Activated CD8-positive, alpha-beta memory T cell treated with anti-CD3 and anti-CD28 coated beads, Interleukin-2, amount 10 ng/mL, durations not matched to agents 7 days and 5 days (primary cell): ENCODE measurements around the gene TDRD1. TPM values are rescaled to one million over a fixed set of nuclear protein-coding genes. Genes with fewer than 3 reads are reported as not detected.

Source experiments
- ATAC-seq: fragments of 150-1000 bp; cut with Tn5 transposase; one replicate; pipeline ENCODE4 v1.10.0; 2021; ENCODE audit warnings: moderate library complexity
- CTCF ChIA-PET: fragments of 350-600 bp; sonication (Branson Sonifier 250); formaldehyde crosslinking; loops from one replicate; lab custom pipeline; 2021; ENCODE audit warnings: antibody characterized with exemption; lab: Charles Lee
- DNase-seq: peaks from one replicate; pipeline ENCODE4 v3.0.0-alpha.2; 2020
- H3K27ac Mint-ChIP-seq: one replicate; pipeline ENCODE4 v1.8.0; 2021; ENCODE audit warnings: mild to moderate bottlenecking, mixed read lengths
- H3K27me3 Mint-ChIP-seq: one replicate; pipeline ENCODE4 v1.8.0; 2021; ENCODE audit warnings: mixed read lengths
- H3K36me3 Mint-ChIP-seq: one replicate; pipeline ENCODE4 v1.8.0; 2021; ENCODE audit warnings: mild to moderate bottlenecking, mixed read lengths
- H3K4me1 Mint-ChIP-seq: one replicate; pipeline ENCODE4 v1.8.0; 2021; ENCODE audit warnings: mixed read lengths
- H3K4me3 Mint-ChIP-seq: one replicate; pipeline ENCODE4 v1.8.0; 2021; ENCODE audit warnings: mild to moderate bottlenecking, moderate library complexity, mixed read lengths
- H3K9me3 Mint-ChIP-seq: one replicate; pipeline ENCODE4 v1.8.0; 2022; ENCODE audit warnings: low read depth, mixed read lengths
- total RNA-seq, 2 experiments: library from RNA; stranded (reverse); gene quantifications; one replicate each; pipeline ENCODE4 v1.2.3, GENCODE V29; 2021

The TDRD1 gene
- total RNA-seq, 2 experiments from 2014 or later: 0.05 to 0.15 TPM

DNA sequence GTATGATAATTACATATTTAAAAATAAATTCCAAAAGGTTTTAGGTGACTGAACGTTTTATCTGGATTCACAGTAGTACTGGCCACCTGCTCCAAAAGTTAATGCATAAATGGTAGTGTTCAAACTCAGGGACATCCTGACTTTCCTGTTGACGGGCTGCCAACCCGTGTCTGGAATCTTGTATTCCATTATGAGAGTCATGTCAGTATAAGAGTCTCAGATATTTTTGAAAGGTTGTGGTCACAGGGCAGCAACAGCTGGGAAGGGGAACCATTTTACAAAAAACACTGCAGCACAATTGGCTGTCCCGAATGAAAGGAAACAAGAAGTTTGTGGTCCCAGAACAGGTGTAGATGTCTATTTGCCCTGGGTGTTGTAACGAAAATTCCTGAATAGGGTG lies 2.8 kb downstream of the TDRD1 start:
- Mint-ChIP-seq H3K36me3 (no peaks in the 10 kb centered on the region), H3K4me3 (no peak overlapping the region), H3K27me3 (peaks cover 10% of the 10 kb centered on the region), H3K4me1 (peaks cover 4% of the 10 kb centered on the region), H3K9me3 (no peaks in the 10 kb centered on the region), H3K27ac (no peak overlapping the region)
- CTCF ChIA-PET: no interaction called here
- DNase-seq: no peak
- ATAC-seq: no peak

DNA sequence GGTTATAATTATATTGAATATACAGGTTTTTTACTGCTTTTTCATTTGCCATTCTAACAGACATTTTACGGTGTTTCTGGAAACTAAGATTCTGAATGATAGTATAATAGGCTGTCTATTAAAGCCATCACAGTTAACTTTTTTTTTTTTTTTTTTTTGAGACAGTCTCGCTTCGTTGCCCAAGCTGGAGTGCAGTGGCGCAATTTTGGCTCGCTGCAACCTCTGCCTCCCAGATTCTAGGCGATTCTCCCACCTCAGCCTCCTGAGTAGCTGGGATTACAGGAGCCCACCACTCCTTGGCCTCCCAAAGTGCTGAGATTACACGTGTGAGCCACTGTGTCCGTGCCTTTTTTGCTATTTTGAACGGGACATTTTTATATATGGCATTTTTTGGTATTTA lies 4.4 kb downstream of the TDRD1 start:
- H3K4me1 Mint-ChIP-seq: peaks cover 4% of the 10 kb centered on the region
- H3K4me3 Mint-ChIP-seq: no peak overlapping the region
- no peaks in the 10 kb centered on the region for H3K36me3 Mint-ChIP-seq
- no peaks in the 10 kb centered on the region for H3K9me3 Mint-ChIP-seq
- CTCF ChIA-PET: no interaction called here
- ATAC-seq (no peak), DNase-seq (no peak)
- peaks cover 22% of the 10 kb centered on the region for H3K27me3 Mint-ChIP-seq
- no peak overlapping the region for H3K27ac Mint-ChIP-seq

DNA sequence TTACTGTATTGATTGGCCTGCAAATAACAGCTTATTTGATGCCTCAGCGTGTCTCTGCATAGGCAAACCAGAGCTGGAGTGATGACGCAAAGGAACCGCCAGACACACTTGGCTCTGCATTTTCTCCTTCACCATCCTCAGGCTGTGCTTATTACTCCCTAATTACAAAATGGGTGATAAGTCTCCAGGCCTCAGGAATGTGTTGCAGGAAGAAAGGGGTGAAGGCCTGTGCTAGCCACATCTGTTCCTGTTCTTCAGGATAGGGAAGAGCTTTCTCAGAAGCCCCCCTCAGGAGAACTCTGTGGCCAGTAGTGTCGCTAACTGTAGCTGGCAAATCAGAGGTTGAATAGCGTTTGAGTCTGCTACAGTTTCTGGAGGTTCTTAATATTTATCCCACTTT lies 5.1 kb downstream of the TDRD1 start:
- Mint-ChIP-seq H3K27ac (no peak overlapping the region), H3K9me3 (no peaks in the 10 kb centered on the region), H3K36me3 (no peaks in the 10 kb centered on the region), H3K4me1 (peaks cover 4% of the 10 kb centered on the region), H3K4me3 (no peak overlapping the region), H3K27me3 (peaks cover 24% of the 10 kb centered on the region)
- no peak for DNase-seq
- CTCF ChIA-PET: no interaction called here
- no peak for ATAC-seq

DNA sequence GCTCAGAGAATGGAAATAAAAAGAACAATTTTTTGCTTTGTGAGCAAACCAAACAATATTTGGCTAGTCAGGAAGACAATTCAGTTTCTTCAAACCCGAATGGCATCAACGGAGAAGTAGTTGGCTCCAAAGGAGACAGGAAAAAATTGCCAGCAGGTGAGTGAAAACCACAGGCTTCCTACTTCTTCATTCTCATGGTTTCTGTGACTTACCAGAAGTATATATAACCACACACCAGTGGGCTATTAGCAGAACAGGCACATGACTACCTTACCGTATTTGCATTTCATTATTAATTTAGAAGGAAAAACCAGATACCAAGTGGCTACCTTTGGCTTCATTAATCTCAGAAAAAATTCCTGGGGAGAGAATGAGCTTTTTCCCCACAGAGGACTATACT lies 8.8 kb downstream of the TDRD1 start:
- Mint-ChIP-seq H3K4me1 (no peaks in the 10 kb centered on the region), H3K27me3 (peaks cover 45% of the 10 kb centered on the region), H3K9me3 (no peaks in the 10 kb centered on the region), H3K27ac (no peak overlapping the region), H3K4me3 (no peak overlapping the region), H3K36me3 (no peaks in the 10 kb centered on the region)
- DNase-seq (no peak), ATAC-seq (no peak)
- CTCF ChIA-PET: no interaction called here

DNA sequence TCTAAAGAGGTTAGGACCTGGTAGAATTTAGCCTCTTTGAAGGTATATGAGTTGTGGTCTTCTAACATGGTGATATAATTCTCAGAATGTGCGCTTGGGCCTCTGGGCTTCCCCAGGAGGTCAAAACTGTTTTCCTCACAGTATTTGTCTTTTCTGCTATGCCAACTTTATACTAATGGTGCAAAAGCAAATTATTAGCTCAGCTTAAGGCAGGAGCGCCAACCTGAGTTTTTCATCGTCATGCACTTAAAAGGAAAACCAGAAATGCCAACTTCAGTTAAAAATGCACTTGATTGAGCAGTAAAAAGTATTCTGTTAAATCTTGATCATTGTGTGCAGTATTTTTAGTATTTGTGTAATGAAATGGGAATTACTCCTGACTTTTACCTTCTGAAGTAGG lies 9.7 kb downstream of the TDRD1 start:
- CTCF ChIA-PET: no interaction called here
- no peaks in the 10 kb centered on the region for H3K9me3 Mint-ChIP-seq
- no peak overlapping the region for H3K27ac Mint-ChIP-seq
- H3K4me1 Mint-ChIP-seq: no peaks in the 10 kb centered on the region
- peaks cover 54% of the 10 kb centered on the region for H3K27me3 Mint-ChIP-seq
- no peak for ATAC-seq
- DNase-seq: no peak
- no peak overlapping the region for H3K4me3 Mint-ChIP-seq
- H3K36me3 Mint-ChIP-seq: no peaks in the 10 kb centered on the region

DNA sequence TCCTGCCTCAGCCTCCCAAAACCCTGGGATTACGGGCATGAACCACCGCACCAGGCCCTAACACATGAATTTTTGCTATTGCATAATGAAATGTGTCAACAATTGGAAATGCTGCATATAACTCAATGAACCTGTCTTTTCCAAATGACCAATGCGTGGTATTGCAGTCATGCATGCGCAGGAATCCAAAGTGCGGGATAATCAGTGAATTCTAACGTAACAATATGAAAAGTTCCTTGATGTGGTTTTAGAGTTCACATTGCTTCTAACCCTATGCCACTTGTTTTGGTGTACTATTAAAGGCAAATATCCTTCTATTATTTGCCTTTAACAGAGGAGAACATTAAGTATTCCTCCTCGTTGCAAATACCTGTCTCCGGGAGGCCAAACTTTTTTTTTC lies 10.5 kb downstream of the TDRD1 start:
- peaks cover 2% of the 10 kb centered on the region for H3K4me1 Mint-ChIP-seq
- DNase-seq (no peak), ATAC-seq (no peak)
- H3K27ac Mint-ChIP-seq: no peak overlapping the region
- H3K9me3 Mint-ChIP-seq: no peaks in the 10 kb centered on the region
- H3K36me3 Mint-ChIP-seq: no peaks in the 10 kb centered on the region
- H3K27me3 Mint-ChIP-seq: peaks cover 59% of the 10 kb centered on the region
- H3K4me3 Mint-ChIP-seq: no peak overlapping the region
- CTCF ChIA-PET: no interaction called here

DNA sequence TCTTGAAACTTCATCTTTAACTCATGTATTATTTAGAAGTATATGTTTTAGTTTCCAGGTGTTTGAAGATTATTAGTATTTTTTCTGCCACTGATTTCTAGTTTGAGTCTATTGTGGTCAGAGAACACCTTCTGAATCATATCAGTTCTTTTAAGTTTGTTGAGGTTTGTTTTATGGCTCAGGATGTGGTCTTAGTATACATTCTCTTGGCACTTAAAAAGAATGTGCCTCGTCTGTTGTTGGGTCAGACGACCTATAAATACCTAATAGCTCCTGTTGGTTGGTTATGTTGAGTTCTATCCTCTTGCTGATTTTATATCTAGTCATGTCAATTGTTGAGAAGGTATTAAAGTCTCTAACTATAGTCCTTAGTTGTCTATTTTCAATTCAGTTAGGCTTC lies 15.9 kb downstream of the TDRD1 start:
- H3K27me3 Mint-ChIP-seq: peaks cover 80% of the 10 kb centered on the region
- H3K4me3 Mint-ChIP-seq: no peak overlapping the region
- no peak overlapping the region for H3K27ac Mint-ChIP-seq
- H3K36me3 Mint-ChIP-seq: no peaks in the 10 kb centered on the region
- DNase-seq (no peak), ATAC-seq (peak; percentile 83)
- H3K4me1 Mint-ChIP-seq: peaks cover 17% of the 10 kb centered on the region
- no peaks in the 10 kb centered on the region for H3K9me3 Mint-ChIP-seq
- CTCF ChIA-PET: no interaction called here

DNA sequence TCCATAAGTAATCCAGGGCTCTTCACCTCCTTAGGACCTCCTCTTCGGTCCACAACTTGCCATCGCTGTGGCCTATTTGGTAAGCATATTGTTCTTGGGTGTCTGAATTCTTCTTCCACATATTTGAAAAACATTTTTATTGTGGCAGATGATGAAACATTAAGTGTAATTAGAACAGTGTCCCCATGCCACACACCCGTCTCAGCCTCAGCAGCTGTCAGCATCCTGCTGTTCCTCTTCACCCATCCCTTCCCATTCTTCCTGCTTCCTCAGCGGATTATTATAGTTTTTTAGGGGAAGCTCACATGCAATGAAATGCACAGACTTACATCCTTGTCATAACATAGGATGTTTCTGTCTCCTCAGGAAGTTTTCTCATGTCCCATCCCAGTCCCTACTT lies 20.1 kb downstream of the TDRD1 start:
- ATAC-seq (no peak), DNase-seq (no peak)
- H3K27me3 Mint-ChIP-seq: peaks cover 81% of the 10 kb centered on the region
- H3K27ac Mint-ChIP-seq: no peak overlapping the region
- H3K9me3 Mint-ChIP-seq: no peaks in the 10 kb centered on the region
- peaks cover 20% of the 10 kb centered on the region for H3K4me1 Mint-ChIP-seq
- CTCF ChIA-PET: no interaction called here
- no peaks in the 10 kb centered on the region for H3K36me3 Mint-ChIP-seq
- H3K4me3 Mint-ChIP-seq: no peak overlapping the region

DNA sequence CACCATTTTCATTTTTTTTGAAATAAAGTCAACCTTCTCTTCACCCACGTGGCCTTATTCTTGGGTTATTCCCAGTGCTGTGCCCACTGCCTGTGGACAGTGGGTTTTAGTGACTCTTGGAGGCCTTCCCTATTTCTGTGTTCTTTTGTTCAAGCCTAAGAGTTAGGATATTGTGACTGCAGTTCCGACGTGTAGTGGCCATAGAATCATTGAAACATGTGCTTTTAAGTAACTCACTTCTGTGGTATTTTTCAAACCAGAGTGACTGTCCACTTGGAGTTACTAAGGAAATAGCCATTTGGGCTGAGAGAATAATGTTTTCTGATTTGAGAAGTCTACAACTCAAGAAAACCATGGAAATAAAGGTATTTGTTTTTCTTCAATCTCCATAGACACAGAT lies 23.7 kb downstream of the TDRD1 start:
- CTCF ChIA-PET: no interaction called here
- DNase-seq (no peak), ATAC-seq (no peak)
- Mint-ChIP-seq H3K27me3 (peaks cover 59% of the 10 kb centered on the region), H3K4me1 (peaks cover 3% of the 10 kb centered on the region), H3K9me3 (no peaks in the 10 kb centered on the region), H3K27ac (no peak overlapping the region), H3K36me3 (no peaks in the 10 kb centered on the region), H3K4me3 (no peak overlapping the region)

DNA sequence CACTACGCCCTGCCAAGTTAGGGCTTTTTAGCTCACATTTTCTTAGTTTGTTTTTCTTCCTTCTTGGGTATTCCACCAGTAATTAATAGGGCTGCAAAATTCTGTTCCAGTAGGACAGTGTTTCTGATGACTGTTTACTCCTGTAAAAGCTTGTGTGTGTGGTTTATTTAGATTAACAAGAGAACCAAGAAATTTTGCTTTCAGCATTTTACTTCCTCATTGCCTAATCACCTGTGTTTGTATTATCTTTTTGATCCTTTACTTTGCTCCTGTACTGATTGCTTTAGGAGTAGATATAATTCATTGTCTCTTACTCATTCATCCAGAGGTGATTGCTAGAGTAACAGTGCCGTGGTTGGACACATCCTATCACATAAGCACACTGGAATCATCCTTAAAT lies 27.7 kb downstream of the TDRD1 start:
- H3K27ac Mint-ChIP-seq: no peak overlapping the region
- CTCF ChIA-PET: no interaction called here
- no peak for ATAC-seq

DNA sequence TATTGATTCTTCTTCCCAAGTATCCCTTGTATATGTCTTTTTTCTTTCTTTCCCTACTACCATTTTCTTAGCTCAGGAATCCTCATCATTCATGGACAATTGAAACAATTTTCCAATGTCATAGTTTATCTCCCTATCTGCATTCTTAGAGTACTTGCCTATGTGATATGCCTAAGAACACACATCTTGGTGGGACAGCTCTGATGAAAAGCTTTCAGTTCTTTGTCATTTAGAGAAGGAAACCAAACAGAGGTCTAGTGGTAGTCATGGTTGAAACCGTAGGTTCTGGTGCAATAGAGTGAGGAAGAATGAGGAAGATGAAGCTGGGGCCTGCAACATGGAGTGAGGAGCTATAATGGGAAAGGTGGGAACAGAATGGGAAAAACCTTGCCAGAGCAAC lies 28.2 kb downstream of the TDRD1 start:
- Mint-ChIP-seq H3K4me3 (no peak overlapping the region), H3K27me3 (peaks cover 40% of the 10 kb centered on the region), H3K4me1 (peaks cover 3% of the 10 kb centered on the region), H3K27ac (no peak overlapping the region), H3K9me3 (no peaks in the 10 kb centered on the region), H3K36me3 (no peaks in the 10 kb centered on the region)
- CTCF ChIA-PET: no interaction called here
- no peak for DNase-seq
- no peak for ATAC-seq

More for the DNA sequence above, 27.7 kb downstream of the TDRD1 start:
- H3K9me3 Mint-ChIP-seq: no peaks in the 10 kb centered on the region
- H3K36me3 Mint-ChIP-seq: no peaks in the 10 kb centered on the region
- DNase-seq: no peak
- no peak overlapping the region for H3K4me3 Mint-ChIP-seq
- peaks cover 39% of the 10 kb centered on the region for H3K27me3 Mint-ChIP-seq
- H3K4me1 Mint-ChIP-seq: peaks cover 3% of the 10 kb centered on the region

DNA sequence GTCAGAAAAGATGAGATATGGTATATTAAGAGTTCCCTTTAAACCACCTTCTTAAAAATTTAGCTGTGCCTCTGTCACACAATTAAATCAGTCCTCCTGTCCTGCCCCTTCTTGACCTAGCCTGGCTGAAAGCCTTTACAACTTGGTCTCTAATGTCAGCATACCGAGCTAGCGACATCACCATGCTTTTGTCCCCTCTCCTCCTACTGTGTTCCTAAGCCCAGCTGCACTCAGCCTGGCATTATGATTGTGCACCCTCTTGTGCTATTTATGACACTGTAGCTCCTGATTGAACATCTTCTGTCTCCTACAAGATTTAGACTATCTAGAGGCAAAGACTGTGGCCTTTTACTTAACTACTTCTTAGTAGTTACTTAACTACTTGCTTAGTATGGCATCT lies 29.2 kb downstream of the TDRD1 start:
- Mint-ChIP-seq H3K27me3 (peaks cover 32% of the 10 kb centered on the region), H3K27ac (no peak overlapping the region), H3K9me3 (no peaks in the 10 kb centered on the region), H3K36me3 (no peaks in the 10 kb centered on the region), H3K4me3 (no peak overlapping the region), H3K4me1 (no peaks in the 10 kb centered on the region)
- no peak for ATAC-seq
- DNase-seq: no peak
- CTCF ChIA-PET: no interaction called here

DNA sequence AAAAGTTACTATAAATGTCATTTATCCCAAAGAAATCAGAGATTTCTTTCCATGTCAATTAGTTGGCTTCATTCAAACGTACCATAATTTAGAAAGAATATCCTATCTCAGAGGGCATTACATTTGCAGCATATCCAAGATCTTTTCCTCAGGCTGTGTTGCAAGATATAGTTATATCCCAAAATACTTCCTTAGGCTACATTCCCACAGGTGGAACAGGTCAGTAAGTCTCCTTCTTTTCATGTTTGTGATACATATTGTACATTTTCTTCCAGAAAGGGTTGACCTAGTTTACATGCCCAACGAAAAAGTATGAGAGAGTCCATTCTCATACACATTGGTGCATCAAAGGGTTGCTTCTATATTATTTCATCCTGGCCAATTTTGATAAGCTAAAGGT lies 33.0 kb downstream of the TDRD1 start:
- H3K4me1 Mint-ChIP-seq: no peaks in the 10 kb centered on the region
- no peak overlapping the region for H3K27ac Mint-ChIP-seq
- no peak overlapping the region for H3K4me3 Mint-ChIP-seq
- peaks cover 31% of the 10 kb centered on the region for H3K27me3 Mint-ChIP-seq
- CTCF ChIA-PET: interaction anchor here (1.0 kb wide), 1 partner anchor 10 kb away, joined by 3 read pairs; no protein-coding TSS in a partner anchor
- no peaks in the 10 kb centered on the region for H3K36me3 Mint-ChIP-seq
- ATAC-seq (no peak), DNase-seq (no peak)
- H3K9me3 Mint-ChIP-seq: no peaks in the 10 kb centered on the region

DNA sequence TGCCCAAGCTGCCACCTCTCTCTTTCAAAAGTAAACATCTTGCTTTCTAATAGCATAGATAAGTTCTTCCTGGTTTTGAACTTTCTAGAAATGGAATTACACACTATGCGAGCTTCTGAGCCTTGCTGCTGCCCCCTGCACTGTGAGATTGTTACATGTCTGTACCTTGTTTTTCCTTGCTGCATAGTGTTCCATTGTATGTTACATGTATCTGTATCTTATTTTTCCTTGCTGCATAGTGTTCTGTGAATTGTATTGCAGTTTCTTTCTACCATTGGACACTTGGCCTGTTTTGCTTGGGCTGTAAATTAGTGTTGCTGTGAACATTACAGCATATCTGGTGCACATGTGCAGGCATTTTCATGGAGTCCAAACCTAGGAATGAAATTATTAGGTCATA lies 35.9 kb downstream of the TDRD1 start:
- Mint-ChIP-seq H3K27me3 (peaks cover 42% of the 10 kb centered on the region), H3K27ac (no peak overlapping the region), H3K4me1 (no peaks in the 10 kb centered on the region), H3K36me3 (no peaks in the 10 kb centered on the region), H3K4me3 (no peak overlapping the region), H3K9me3 (no peaks in the 10 kb centered on the region)
- CTCF ChIA-PET: no interaction called here
- no peak for DNase-seq
- no peak for ATAC-seq

DNA sequence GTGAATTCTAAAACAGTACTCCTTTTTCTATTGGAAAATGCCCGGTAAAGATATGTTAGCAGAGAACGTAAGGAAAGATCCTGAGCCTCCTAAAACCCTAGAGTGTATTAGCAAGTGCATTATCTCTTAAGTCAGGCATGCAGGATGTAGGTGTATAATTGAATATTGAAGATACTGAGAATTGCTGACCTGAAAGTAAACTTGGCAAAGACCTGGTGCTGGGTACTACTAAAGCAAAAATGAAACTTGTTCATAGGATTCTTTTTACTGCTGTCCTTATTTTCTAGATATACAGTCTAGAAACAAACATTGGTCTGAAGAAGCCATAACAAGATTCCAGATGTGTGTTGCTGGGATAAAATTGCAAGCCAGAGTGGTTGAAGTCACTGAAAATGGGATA lies 41.1 kb downstream of the TDRD1 start:
- no peak for DNase-seq
- no peak for ATAC-seq
- H3K27ac Mint-ChIP-seq: no peak overlapping the region
- peaks cover 62% of the 10 kb centered on the region for H3K27me3 Mint-ChIP-seq
- no peaks in the 10 kb centered on the region for H3K36me3 Mint-ChIP-seq
- no peak overlapping the region for H3K4me3 Mint-ChIP-seq
- H3K4me1 Mint-ChIP-seq: no peaks in the 10 kb centered on the region
- CTCF ChIA-PET: no interaction called here
- H3K9me3 Mint-ChIP-seq: no peaks in the 10 kb centered on the region
